HG03064 (cell line): ENCODE data around the gene FXYD3.

Experiments
- ATAC-seq: cut with Tn5 transposase; IDR thresholded peaks from one replicate; pipeline ENCODE4 v1.9.1; 2021; ENCODE audit warnings: low read depth; ENCODE audit not compliant: unreplicated experiment

FXYD3 gene

DNA sequence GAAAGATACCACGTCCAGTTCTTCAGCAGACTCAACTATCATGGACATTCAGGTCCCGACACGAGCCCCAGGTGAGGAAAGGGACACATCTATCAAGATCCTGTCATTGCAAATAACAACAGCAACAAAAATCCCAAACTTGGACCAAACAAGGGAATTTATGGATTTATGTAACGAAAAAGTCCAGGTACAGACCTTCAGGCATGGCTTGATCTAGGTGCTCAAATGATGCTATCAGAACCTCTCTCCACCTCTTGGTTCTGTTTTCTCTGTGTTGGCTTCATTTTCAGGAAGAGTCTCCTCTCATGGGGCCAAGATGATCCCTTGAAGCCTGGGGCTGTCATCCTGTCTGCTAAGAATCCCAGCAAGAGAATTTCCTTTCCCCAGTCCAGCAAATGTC, 41.8 kb downstream of the FXYD3 start:
- ATAC-seq: no peak

- ATAC-seq: no peak
Measured at GRCh38 chr19:35159606-35160005, 44.0 kb downstream of the FXYD3 start.

DNA sequence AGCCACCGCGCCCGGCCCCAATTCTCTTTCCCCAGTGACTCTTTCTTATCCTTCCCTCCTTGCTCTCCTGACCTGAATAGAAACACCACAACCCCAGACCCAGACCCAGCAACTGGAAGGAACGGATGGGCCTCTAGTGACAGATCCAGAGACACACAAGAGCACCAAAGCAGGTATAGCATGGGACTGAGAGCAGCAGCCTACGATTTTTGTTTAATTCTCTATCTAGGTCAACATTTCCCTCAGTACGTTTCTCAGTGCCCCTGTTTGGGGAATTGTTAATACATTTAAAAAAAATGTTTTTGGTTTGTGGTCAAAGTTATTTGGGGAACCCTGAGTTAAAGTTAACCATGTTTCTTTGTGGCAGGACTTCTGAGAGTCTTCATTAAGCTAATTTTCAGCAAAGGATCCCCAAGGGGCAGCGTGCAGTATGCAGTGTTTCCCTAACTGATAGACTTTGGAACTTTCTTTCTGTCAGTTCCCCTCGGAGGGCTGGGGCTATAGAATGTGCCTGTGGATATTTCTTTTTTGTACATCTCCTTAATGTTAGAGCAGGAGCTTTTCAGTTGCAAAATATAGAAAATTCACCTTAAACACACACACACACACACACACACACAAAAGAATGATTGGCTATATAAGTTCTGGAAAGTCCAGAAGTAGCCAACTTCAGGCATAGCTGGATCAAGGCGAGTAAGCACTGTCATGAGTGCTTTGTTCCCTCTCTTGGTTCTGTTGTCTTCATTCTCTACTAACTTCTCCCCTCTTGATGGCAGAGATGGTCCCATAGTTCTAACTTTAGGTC, 45.2 kb downstream of the FXYD3 start:
- no peak for ATAC-seq

GRCh38 chr19:35161434-35161743, 45.8 kb downstream of the FXYD3 start:
- ATAC-seq: no peak

- ATAC-seq: no peak
Measured at GRCh38 chr19:35162471-35163326, 47.1 kb downstream of the FXYD3 start.

GRCh38 chr19:35164418-35164817, 48.8 kb downstream of the FXYD3 start:
- no peak for ATAC-seq

- ATAC-seq: no peak
Measured at GRCh38 chr19:35165200-35166058, 49.8 kb downstream of the FXYD3 start.

- no peak for ATAC-seq
Measured at GRCh38 chr19:35166100-35167063, 50.8 kb downstream of the FXYD3 start.

DNA sequence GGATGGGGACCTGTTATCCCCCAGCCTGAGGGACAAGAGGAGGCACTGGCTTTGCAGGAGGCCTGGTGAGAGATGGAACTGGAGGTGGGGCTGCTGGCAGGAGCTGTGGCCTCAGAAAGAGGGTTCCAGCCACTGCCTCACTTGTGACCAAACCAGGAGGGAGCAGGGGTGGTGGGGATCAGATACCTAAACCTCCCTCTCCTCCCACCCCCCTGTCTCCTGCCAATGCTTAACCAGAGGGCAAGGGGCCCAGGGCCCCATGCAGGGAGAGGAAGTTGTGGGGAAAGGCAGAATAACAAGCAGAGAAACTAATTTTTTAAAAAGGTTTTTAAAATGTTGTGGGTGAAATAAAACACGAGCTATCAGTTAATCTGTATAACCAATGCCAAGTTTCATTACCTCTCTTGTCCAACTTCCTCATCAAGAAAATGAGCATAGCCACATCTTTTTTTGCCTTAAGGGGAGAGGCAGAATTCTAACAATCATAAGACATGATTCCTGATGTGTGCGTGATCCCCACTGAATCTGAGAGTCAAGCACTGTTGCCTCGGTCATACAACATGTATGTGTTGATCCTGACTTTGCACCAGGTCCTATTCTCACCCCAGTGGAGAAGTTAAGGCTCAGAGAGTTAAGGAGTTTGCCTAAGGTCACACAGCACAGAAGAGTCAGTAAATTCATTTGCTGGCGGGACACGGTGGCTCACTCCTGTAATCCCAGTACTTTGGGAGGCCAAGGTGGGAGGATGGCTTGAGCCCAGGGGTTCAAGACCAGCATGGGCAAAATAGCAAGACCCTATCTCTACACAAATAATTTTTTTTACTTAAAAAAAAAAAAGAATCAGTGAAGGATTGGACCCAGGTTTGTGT, 51.9 kb downstream of the FXYD3 start:
- ATAC-seq: no peak

- ATAC-seq: no peak
Measured at GRCh38 chr19:35168196-35168595, 52.6 kb downstream of the FXYD3 start.

DNA sequence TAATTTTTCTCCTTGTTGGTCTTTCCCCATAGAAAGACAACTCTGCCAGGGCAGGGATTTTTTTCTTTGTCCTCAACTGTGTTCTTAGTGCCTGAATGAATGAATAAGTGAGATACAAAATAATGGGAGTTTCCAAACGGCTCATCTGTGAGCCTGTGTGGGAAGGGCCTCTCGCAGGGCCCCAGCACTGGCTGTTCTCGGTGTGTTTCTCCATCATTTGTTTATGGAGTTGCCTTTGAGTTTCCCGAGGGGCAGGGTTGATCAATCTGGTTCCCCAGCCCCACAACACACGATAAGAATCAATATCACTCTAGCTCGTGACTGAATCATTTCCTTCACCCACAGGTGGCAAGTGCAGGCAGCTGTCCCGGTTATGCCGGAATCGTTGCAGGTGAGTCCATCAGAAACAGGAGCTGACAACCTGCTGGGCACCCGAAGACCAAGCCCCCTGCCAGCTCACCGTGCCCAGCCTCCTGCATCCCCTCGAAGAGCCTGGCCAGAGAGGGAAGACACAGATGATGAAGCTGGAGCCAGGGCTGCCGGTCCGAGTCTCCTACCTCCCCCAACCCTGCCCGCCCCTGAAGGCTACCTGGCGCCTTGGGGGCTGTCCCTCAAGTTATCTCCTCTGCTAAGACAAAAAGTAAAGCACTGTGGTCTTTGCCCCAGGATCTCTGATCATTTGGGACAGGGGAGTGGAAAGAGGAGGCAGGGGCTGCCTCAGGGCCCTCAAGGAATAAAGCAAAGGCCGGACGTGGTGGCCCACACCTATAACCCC, 53.8 kb downstream of the FXYD3 start:
- ATAC-seq: no peak

DNA sequence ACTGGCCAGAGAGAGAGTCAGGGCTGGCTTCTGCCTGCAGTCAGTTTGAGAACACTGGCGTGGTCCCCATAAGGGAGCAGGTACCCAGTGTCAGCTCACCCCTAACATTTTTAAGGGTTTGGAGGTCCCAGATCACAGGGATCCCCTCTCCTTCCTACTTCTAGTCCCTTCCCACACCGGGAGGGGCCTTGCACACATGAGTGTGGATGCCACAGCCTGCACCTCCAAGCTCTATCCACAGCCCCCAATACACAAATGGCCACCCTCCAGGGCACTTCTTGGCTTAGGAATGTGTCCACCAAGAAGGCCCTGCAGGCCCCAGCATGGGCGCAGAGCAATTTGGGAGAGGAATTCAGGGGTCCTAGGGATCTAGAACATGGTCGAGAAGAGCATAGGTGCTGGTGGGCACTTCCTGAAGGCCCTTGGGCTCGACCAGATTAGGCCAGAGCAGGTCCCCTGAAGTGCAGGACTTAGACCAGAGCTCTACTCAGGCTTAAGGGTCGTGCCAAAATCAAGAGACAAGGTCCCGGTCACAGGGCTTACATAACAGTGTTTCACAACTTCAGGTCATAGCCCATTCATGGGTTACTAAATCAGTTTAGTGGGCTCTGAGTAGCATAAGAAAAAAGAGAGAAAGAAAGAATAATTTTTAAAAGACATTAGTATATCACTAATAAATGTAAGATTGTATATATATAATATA, 54.9 kb downstream of the FXYD3 start:
- no peak for ATAC-seq

- no peak for ATAC-seq
Measured at GRCh38 chr19:35171730-35172129, 56.1 kb downstream of the FXYD3 start.
